OCI-LY7 (cell line): ENCODE data around the gene NQO2. TPM values are rescaled to one million over a fixed set of nuclear protein-coding genes. Genes with fewer than 3 reads are reported as not detected.

ENCODE experiments used
- BruUV-seq: library from RNA; stranded (reverse); fragments of 400-500 nt; replicated peaks from 2 replicates; lab custom pipeline; 2021; lab: Mats Ljungman, UMichigan
- CTCF ChIA-PET: fragments of 300-600 bp; sonication (Branson Sonifier 250); formaldehyde crosslinking; loops from one replicate; lab custom pipeline; 2022; ENCODE audit warnings: antibody characterized with exemption; ENCODE audit not compliant: unreplicated experiment; lab: Charles Lee
- POLR2A ChIA-PET: fragments of 300-600 bp; sonication (Branson Sonifier 250); formaldehyde crosslinking; loops from one replicate; lab custom pipeline; 2022; ENCODE audit warnings: antibody characterized with exemption; lab: Charles Lee
- DNase-seq: peaks from one replicate; pipeline ENCODE4 v3.0.0-alpha.2; 2015; ENCODE audit warnings: low spot score
- H2AFZ ChIP-seq: fragments of 200-600 bp; sonication (generic), shearing (Covaris generic); 2 replicates; pipeline ENCODE4 v1.6.1; 2014; ENCODE audit warnings: mild to moderate bottlenecking, antibody characterized with exemption, low read length, moderate library complexity
- H3K27ac ChIP-seq: fragments of 200-600 bp; sonication (generic); 2 replicates; pipeline ENCODE4 v1.5.1; 2014; ENCODE audit warnings: mixed run types, low read depth, mild to moderate bottlenecking, moderate library complexity, low read length, inconsistent platforms; ENCODE audit not compliant: poor library complexity, severe bottlenecking
- H3K36me3 ChIP-seq: fragments of 200-600 bp; sonication (generic); 2 replicates; pipeline ENCODE4 v1.6.1; 2014; ENCODE audit warnings: mild to moderate bottlenecking, antibody characterized with exemption, low read length, moderate library complexity, mixed read lengths; ENCODE audit not compliant: insufficient read depth
- H3K4me1 ChIP-seq: fragments of 200-600 bp; sonication (generic); 2 replicates; pipeline ENCODE4 v1.5.1; 2014; ENCODE audit warnings: mild to moderate bottlenecking, low read length; ENCODE audit not compliant: insufficient read depth, poor library complexity, severe bottlenecking
- H3K4me2 ChIP-seq: fragments of 200-600 bp; sonication (generic); 2 replicates; pipeline ENCODE4 v1.6.1; 2014; ENCODE audit warnings: mild to moderate bottlenecking, low read length
- H3K4me3 ChIP-seq: fragments of 200-600 bp; sonication (generic); 2 replicates; pipeline ENCODE4 v1.5.1; 2014; ENCODE audit warnings: mild to moderate bottlenecking, low read depth, low read length; ENCODE audit not compliant: poor library complexity, severe bottlenecking
- H3K79me2 ChIP-seq: fragments of 200-600 bp; sonication (generic); 2 replicates; pipeline ENCODE4 v1.6.1; 2016; ENCODE audit warnings: low read depth, mild to moderate bottlenecking, low read length, moderate library complexity, mixed read lengths; ENCODE audit not compliant: insufficient read depth
- H3K9me2 ChIP-seq: fragments of 200-600 bp; sonication (generic); 2 replicates; pipeline ENCODE4 v1.6.1; 2016; ENCODE audit warnings: mild to moderate bottlenecking, low read length, mixed read lengths; ENCODE audit not compliant: insufficient read depth
- H3K9me3 ChIP-seq: fragments of 200-600 bp; sonication (generic); 2 replicates; pipeline ENCODE4 v1.6.1; 2014; ENCODE audit warnings: mild to moderate bottlenecking, mixed run types, low read length, mixed read lengths
- H4K20me1 ChIP-seq: fragments of 200-600 bp; sonication (generic); 2 replicates; pipeline ENCODE4 v1.6.1; 2014; ENCODE audit warnings: mild to moderate bottlenecking, antibody characterized with exemption, low read length, moderate library complexity, mixed read lengths; ENCODE audit not compliant: insufficient read depth
- EZH2phosphoT487 ChIP-seq: fragments of 200-600 bp; sonication (generic); IDR thresholded peaks from 2 replicates; pipeline ENCODE4 v1.6.1; 2018; ENCODE audit warnings: low read depth, borderline replicate concordance, mild to moderate bottlenecking, mixed run types, antibody characterized with exemption, low read length, moderate library complexity, mixed read lengths
- intact Hi-C: fragments of 100-400 bp; cut with micrococcal nuclease; formaldehyde crosslinking; loops from one replicate; pipeline ENCODE4 v1.10.0; 2022; ENCODE audit not compliant: unreplicated experiment
- total RNA-seq, 2 experiments: library from RNA; depleted of rRNA in 1 of 2; stranded (reverse); fragments of >200 nt in 1 of 2; shearing (Covaris generic) in 1 of 2; gene quantifications; 2 replicates each; pipeline ENCODE4 v1.2.3, GENCODE V29; 2014 to 2022
- TF ChIP-seq, protein P1 (sequence below): fragments of 200-600 bp; sonication (generic); conservative IDR thresholded peaks from 2 replicates; pipeline ENCODE4 v1.5.1; 2014; ENCODE audit warnings: mild to moderate bottlenecking, antibody characterized with exemption, low read length, moderate library complexity, mixed read lengths

The NQO2 gene
- total RNA-seq, 2 experiments from 2014 or later, result 8.4 to 9.9 TPM

DNA sequence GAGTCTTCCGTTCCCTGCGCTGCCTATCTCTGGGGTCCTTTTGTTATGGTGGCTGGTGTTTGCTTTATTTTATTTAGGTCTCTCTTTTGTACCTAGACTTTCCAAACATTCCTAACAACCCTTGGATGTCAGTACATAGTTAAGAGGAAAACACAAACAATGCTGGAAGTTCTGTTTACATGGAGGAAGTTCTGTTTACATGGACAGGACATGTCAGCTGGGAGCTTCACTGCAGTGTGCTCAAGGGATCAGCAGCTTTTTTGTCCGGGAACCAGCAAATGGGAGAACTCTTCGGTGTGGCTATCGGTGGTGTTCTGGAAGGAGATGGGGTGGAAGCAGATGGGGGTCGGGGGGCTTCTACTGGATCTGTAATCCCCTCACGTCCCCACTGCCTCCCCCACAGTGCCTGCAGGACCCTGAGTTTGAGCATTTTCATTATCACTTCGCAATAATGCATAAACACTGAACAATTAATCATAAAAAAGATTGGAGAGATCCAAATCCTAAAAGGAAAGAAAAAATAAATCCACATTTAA lies 31.0 kb upstream of the NQO2 start:
- Histone ChIP-seq H3K4me1 (peaks cover 6% of the 10 kb centered on the region), H3K9me2 (no peaks in the 10 kb centered on the region), H2AFZ (no peak overlapping the region), H4K20me1 (no peaks in the 10 kb centered on the region), H3K27ac (no peak overlapping the region), H3K9me3 (no peaks in the 10 kb centered on the region; the same call in 1 of the 2 replicates), H3K36me3 (no peaks in the 10 kb centered on the region), H3K4me3 (no peak overlapping the region), H3K4me2 (no peak overlapping the region), H3K79me2 (no peaks in the 10 kb centered on the region)
- intact Hi-C loops, result no loop called here
- CTCF ChIA-PET, result interaction anchor here (1.0 kb wide), 1 partner anchor 46 kb away, joined by 3 read pairs; no protein-coding TSS in a partner anchor
- POLR2A ChIA-PET, result interaction anchor here (0.5 to 1.0 kb wide), 2 partner anchors 210 to 265 kb away, joined by 3 to 4 read pairs; no protein-coding TSS in a partner anchor
- DNase-seq, result no peak
- no peak for TF ChIP-seq EZH2phosphoT487
- TF ChIP-seq, protein P1, sequence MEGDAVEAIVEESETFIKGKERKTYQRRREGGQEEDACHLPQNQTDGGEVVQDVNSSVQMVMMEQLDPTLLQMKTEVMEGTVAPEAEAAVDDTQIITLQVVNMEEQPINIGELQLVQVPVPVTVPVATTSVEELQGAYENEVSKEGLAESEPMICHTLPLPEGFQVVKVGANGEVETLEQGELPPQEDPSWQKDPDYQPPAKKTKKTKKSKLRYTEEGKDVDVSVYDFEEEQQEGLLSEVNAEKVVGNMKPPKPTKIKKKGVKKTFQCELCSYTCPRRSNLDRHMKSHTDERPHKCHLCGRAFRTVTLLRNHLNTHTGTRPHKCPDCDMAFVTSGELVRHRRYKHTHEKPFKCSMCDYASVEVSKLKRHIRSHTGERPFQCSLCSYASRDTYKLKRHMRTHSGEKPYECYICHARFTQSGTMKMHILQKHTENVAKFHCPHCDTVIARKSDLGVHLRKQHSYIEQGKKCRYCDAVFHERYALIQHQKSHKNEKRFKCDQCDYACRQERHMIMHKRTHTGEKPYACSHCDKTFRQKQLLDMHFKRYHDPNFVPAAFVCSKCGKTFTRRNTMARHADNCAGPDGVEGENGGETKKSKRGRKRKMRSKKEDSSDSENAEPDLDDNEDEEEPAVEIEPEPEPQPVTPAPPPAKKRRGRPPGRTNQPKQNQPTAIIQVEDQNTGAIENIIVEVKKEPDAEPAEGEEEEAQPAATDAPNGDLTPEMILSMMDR, result no peak
- no TSS peak for BruUV-seq

DNA sequence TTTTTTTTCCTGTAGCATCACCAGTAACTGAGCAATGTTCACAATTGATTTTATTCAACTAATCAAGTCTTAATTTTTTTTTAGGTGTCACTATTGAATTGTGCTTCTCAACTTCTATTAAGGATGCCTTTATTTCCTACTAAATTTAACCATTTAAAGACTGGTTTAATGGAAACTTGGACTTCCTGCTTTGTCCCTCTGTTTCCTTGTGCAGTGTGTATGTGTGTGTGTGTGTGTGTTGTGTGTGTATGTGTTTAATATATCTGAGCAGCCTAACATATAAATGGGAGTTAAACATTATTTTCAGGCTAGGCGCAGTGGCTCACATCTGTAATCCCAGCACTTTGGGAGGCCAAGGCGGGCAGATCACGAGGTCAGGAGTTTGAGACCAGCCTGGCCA lies 30.1 kb upstream of the NQO2 start:
- no peaks in the 10 kb centered on the region for H3K36me3 ChIP-seq
- H2AFZ ChIP-seq, result no peak overlapping the region
- CTCF ChIA-PET, result interaction anchor here (1.0 kb wide), 1 partner anchor 47 kb away, joined by 3 read pairs; no protein-coding TSS in a partner anchor
- TF ChIP-seq, protein P1, result no peak
- TF ChIP-seq EZH2phosphoT487, result no peak
- H4K20me1 ChIP-seq, result no peaks in the 10 kb centered on the region
- no peaks in the 10 kb centered on the region; the same call in 1 of the 2 replicates for H3K9me3 ChIP-seq
- no peak overlapping the region for H3K4me2 ChIP-seq
- intact Hi-C loops, result no loop called here
- no peak overlapping the region for H3K27ac ChIP-seq
- no peak overlapping the region for H3K4me3 ChIP-seq
- BruUV-seq, result no TSS peak
- POLR2A ChIA-PET, result no interaction called here
- H3K79me2 ChIP-seq, result no peaks in the 10 kb centered on the region
- H3K9me2 ChIP-seq, result no peaks in the 10 kb centered on the region
- no peak for DNase-seq
- peaks cover 6% of the 10 kb centered on the region for H3K4me1 ChIP-seq

DNA sequence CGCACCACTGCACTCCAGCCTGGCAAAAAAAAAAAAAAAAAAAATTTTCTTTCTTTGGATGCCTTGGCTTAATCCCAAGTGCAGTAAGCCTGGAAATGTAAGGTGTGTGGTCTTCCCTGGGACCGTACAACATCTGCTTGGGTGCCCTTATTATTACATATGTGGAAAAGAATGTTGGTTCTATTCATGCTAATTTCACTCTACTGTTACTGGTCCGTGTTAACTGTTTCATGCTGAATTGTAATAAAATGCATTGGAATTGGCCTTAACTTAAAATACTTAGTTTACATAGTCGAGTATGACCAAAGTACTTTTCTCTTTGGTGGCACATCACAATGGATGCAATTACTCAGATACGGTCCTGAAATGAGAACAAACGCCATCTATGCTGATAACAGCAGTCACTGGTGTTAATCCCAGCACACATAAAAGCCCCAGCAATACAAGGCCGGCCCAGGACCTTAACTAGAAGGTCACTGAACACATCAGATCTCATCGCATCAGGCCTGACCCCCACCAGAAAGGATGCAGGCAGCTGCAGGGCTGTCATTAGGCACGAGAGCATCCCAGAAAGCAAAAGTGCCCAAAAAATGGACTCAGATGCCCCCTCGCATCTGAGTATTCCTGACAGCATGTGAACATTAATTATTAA lies 29.5 kb upstream of the NQO2 start:
- CTCF ChIA-PET, result no interaction called here
- Histone ChIP-seq H3K4me3 (no peak overlapping the region), H3K9me2 (no peaks in the 10 kb centered on the region), H2AFZ (no peak overlapping the region), H3K36me3 (no peaks in the 10 kb centered on the region), H3K27ac (no peak overlapping the region), H4K20me1 (no peaks in the 10 kb centered on the region), H3K4me1 (peaks cover 6% of the 10 kb centered on the region), H3K79me2 (no peaks in the 10 kb centered on the region), H3K9me3 (no peaks in the 10 kb centered on the region; the same call in 1 of the 2 replicates), H3K4me2 (no peak overlapping the region)
- POLR2A ChIA-PET, result no interaction called here
- DNase-seq, result no peak
- TF ChIP-seq EZH2phosphoT487, result no peak
- TF ChIP-seq, protein P1, result no peak
- intact Hi-C loops, result no loop called here
- BruUV-seq, result TSS peak; percentile 67
